Neural progenitor cell (in vitro differentiated cells): ENCODE data around the gene MYL4. TPM values are rescaled to one million over a fixed set of nuclear protein-coding genes. Genes with fewer than 3 reads are reported as not detected.

ENCODE experiments used
- DNase-seq: peaks from one replicate; pipeline ENCODE4 v3.0.0-alpha.2; 2016; ENCODE audit warnings: low spot score
- H2AFZ ChIP-seq: fragments of 200-600 bp; sonication (generic); replicated peaks from 2 replicates; pipeline ENCODE4 v1.6.1; 2016; ENCODE audit warnings: antibody characterized with exemption
- H3F3A ChIP-seq: fragments of 200-600 bp; sonication (generic); 2 replicates; pipeline ENCODE4 v1.6.1; 2016; ENCODE audit warnings: antibody characterized with exemption, low read depth
- H3K27ac ChIP-seq: fragments of 200-600 bp; sonication (generic); 2 replicates; pipeline ENCODE4 v1.5.1; 2016; ENCODE audit warnings: mild to moderate bottlenecking
- H3K27me3 ChIP-seq: fragments of 200-600 bp; sonication (generic); 2 replicates; pipeline ENCODE4 v1.6.1; 2016; ENCODE audit warnings: mild to moderate bottlenecking, moderate library complexity
- H3K36me3 ChIP-seq: fragments of 200-600 bp; sonication (generic); 2 replicates; pipeline ENCODE4 v1.5.1; 2016
- H3K4me1 ChIP-seq: fragments of 200-600 bp; sonication (generic); 2 replicates; pipeline ENCODE4 v1.6.1; 2016; ENCODE audit warnings: mixed run types
- H3K4me2 ChIP-seq: fragments of 200-600 bp; sonication (generic); 2 replicates; pipeline ENCODE4 v1.6.1; 2016
- H3K4me3 ChIP-seq: fragments of 200-600 bp; sonication (generic); 2 replicates; pipeline ENCODE4 v1.5.1; 2016
- H3K79me2 ChIP-seq: fragments of 200-600 bp; sonication (generic); 2 replicates; pipeline ENCODE4 v1.6.1; 2016; ENCODE audit warnings: low read depth
- H3K9ac ChIP-seq: fragments of 200-600 bp; sonication (generic); 2 replicates; pipeline ENCODE4 v1.6.1; 2016
- H3K9me3 ChIP-seq: fragments of 200-600 bp; sonication (generic); 2 replicates; pipeline ENCODE4 v1.5.1; 2016; ENCODE audit warnings: low read depth
- H4K20me1 ChIP-seq: fragments of 200-600 bp; sonication (generic); 2 replicates; pipeline ENCODE4 v1.6.1; 2016; ENCODE audit warnings: low read depth
- H3K27ac Mint-ChIP-seq: 3 replicates; pipeline ENCODE4 v1.8.0; 2021; ENCODE audit warnings: mixed read lengths
- H3K27me3 Mint-ChIP-seq: 2 replicates; pipeline ENCODE4 v1.8.0; 2022; ENCODE audit warnings: low read depth, mild to moderate bottlenecking, inconsistent platforms, moderate library complexity, mixed read lengths; ENCODE audit not compliant: insufficient read depth
- H3K36me3 Mint-ChIP-seq: 3 replicates; pipeline ENCODE4 v1.8.0; 2021; ENCODE audit warnings: mixed read lengths
- H3K4me1 Mint-ChIP-seq: 3 replicates; pipeline ENCODE4 v1.8.0; 2021; ENCODE audit warnings: mixed read lengths
- H3K4me3 Mint-ChIP-seq: 3 replicates; pipeline ENCODE4 v1.8.0; 2021; ENCODE audit warnings: mild to moderate bottlenecking, moderate library complexity, mixed read lengths
- H3K9me3 Mint-ChIP-seq: 3 replicates; pipeline ENCODE4 v1.8.0; 2020; ENCODE audit warnings: mixed read lengths
- CTCF ChIP-seq: fragments of 200-600 bp; sonication (generic); IDR thresholded peaks from 2 replicates; pipeline ENCODE4 v1.5.1; 2017; ENCODE audit warnings: antibody characterized with exemption, mild to moderate bottlenecking
- EZH2 ChIP-seq: fragments of 200-600 bp; sonication (generic); IDR thresholded peaks from 2 replicates; pipeline ENCODE4 v1.6.1; 2017; ENCODE audit warnings: antibody characterized with exemption, mild to moderate bottlenecking, moderate library complexity
- EZH2phosphoT487 ChIP-seq: fragments of 200-600 bp; sonication (generic); IDR thresholded peaks from 2 replicates; pipeline ENCODE4 v1.6.1; 2017; ENCODE audit warnings: antibody characterized with exemption
- total RNA-seq: library from RNA; depleted of rRNA; stranded (reverse); fragments of >200 nt; gene quantifications from 2 replicates; pipeline ENCODE4 v1.2.3, GENCODE V29; 2015; ENCODE audit warnings: low replicate concordance

Gene MYL4
- total RNA-seq, 1 donor from 2014 or later, result 0.37 TPM

GRCh38 chr17:47243737-47244598, 34.8 kb downstream of the MYL4 start:
- Mint-ChIP-seq H3K36me3 (no peaks in the 10 kb centered on the region), H3K27ac (no peak overlapping the region)

GRCh38 chr17:47244697-47245096, 35.5 kb downstream of the MYL4 start:
- Histone ChIP-seq H3K9me3 (no peaks in the 10 kb centered on the region), H3K36me3 (no peaks in the 10 kb centered on the region), H3K27me3 (no peaks in the 10 kb centered on the region), H3K4me1 (no peaks in the 10 kb centered on the region), H2AFZ (no peak overlapping the region), H3K27ac (no peak overlapping the region), H3K9ac (no peak overlapping the region), H4K20me1 (no peaks in the 10 kb centered on the region), H3K79me2 (no peaks in the 10 kb centered on the region), H3F3A (no peaks in the 10 kb centered on the region), H3K4me2 (no peak overlapping the region), H3K4me3 (no peak overlapping the region)
- TF ChIP-seq EZH2, result no peak
- no peak for TF ChIP-seq EZH2phosphoT487
- no peak for TF ChIP-seq CTCF
- H3K36me3 Mint-ChIP-seq, result no peaks in the 10 kb centered on the region
- H3K4me3 Mint-ChIP-seq, result no peak overlapping the region
- no peaks in the 10 kb centered on the region for H3K4me1 Mint-ChIP-seq
- H3K27me3 Mint-ChIP-seq, result peaks cover 12% of the 10 kb centered on the region
- DNase-seq, result no peak
- H3K27ac Mint-ChIP-seq, result no peak overlapping the region
- no peaks in the 10 kb centered on the region for H3K9me3 Mint-ChIP-seq

More at GRCh38 chr17:47243737-47244598, 34.8 kb downstream of the MYL4 start:
- H3K4me1 ChIP-seq, result no peaks in the 10 kb centered on the region
- DNase-seq, result no peak
- no peaks in the 10 kb centered on the region for H3K36me3 ChIP-seq
- no peak overlapping the region for H3K4me2 ChIP-seq
- H4K20me1 ChIP-seq, result no peaks in the 10 kb centered on the region
- Mint-ChIP-seq H3K9me3 (no peaks in the 10 kb centered on the region), H3K27me3 (peaks cover 13% of the 10 kb centered on the region), H3K4me1 (no peaks in the 10 kb centered on the region), H3K4me3 (no peak overlapping the region)
- no peak overlapping the region for H2AFZ ChIP-seq
- no peaks in the 10 kb centered on the region for H3K9me3 ChIP-seq
- H3K79me2 ChIP-seq, result no peaks in the 10 kb centered on the region
- no peak overlapping the region for H3K27ac ChIP-seq
- no peaks in the 10 kb centered on the region for H3F3A ChIP-seq
- H3K27me3 ChIP-seq, result no peaks in the 10 kb centered on the region
- no peak overlapping the region for H3K4me3 ChIP-seq
- H3K9ac ChIP-seq, result no peak overlapping the region
- TF ChIP-seq EZH2phosphoT487, result no peak
- TF ChIP-seq CTCF, result no peak
- TF ChIP-seq EZH2, result no peak

GRCh38 chr17:47246120-47246519, 37.0 kb downstream of the MYL4 start:
- Histone ChIP-seq H3K4me3 (no peak overlapping the region), H3K4me2 (no peak overlapping the region), H3F3A (no peaks in the 10 kb centered on the region), H3K27ac (no peak overlapping the region), H3K9ac (no peak overlapping the region), H4K20me1 (no peaks in the 10 kb centered on the region), H3K27me3 (no peaks in the 10 kb centered on the region), H3K9me3 (no peaks in the 10 kb centered on the region), H3K4me1 (no peaks in the 10 kb centered on the region), H3K36me3 (no peaks in the 10 kb centered on the region), H2AFZ (no peak overlapping the region), H3K79me2 (no peaks in the 10 kb centered on the region)
- peaks cover 3% of the 10 kb centered on the region for H3K4me1 Mint-ChIP-seq
- no peak overlapping the region for H3K4me3 Mint-ChIP-seq
- no peak for TF ChIP-seq EZH2
- no peak for TF ChIP-seq CTCF
- TF ChIP-seq EZH2phosphoT487, result no peak
- H3K36me3 Mint-ChIP-seq, result no peaks in the 10 kb centered on the region
- DNase-seq, result no peak
- no peak overlapping the region for H3K27ac Mint-ChIP-seq
- peaks cover 11% of the 10 kb centered on the region for H3K27me3 Mint-ChIP-seq
- no peaks in the 10 kb centered on the region for H3K9me3 Mint-ChIP-seq
